Heart right ventricle (tissue), 16 donors: Measurements from ENCODE around the gene HOXC11. TPM values are rescaled to one million over a fixed set of nuclear protein-coding genes. Genes with fewer than 3 reads are reported as not detected.
A peak's percentile ranks its signal among the peaks of the same experiment; 100 is the strongest.

Source experiments
- ATAC-seq, 8 donors: fragments of 200-7000 bp; cut with Tn5 transposase; one replicate each; pipeline ENCODE4 v1.9.1; 2020; ENCODE audit warnings: mild to moderate bottlenecking in 8 of 8, moderate library complexity in 8 of 8, moderate number of reproducible peaks in 1 of 8
- DNase-seq, 2 donors: peaks; one replicate each; pipeline ENCODE4 v3.0.0-alpha.2; 2020
- H3K27ac ChIP-seq, 10 donors: fragments of 200-600 bp; sonication (generic) in 2 of 10; one replicate each; pipeline versions ENCODE4 v1.5.0 to v1.8.0; 2020 to 2022; ENCODE audit warnings: mild to moderate bottlenecking in 3 of 10
- H3K27me3 ChIP-seq, 7 donors: fragments of 200-600 bp; one replicate each; pipeline ENCODE4 v1.8.0; 2021 to 2022; ENCODE audit warnings: mild to moderate bottlenecking in 2 of 7
- H3K36me3 ChIP-seq, 9 donors: fragments of 200-600 bp; sonication (generic) in 1 of 9; one replicate each; pipeline versions ENCODE4 v1.5.0 to v1.8.0; 2020 to 2022; ENCODE audit warnings: mild to moderate bottlenecking in 2 of 9
- H3K4me1 ChIP-seq, 9 donors: fragments of 200-600 bp; sonication (generic) in 1 of 9; one replicate each; pipeline versions ENCODE4 v1.5.0 to v1.8.0; 2020 to 2022; ENCODE audit warnings: mild to moderate bottlenecking in 4 of 9
- H3K4me3 ChIP-seq, 10 donors: fragments of 200-600 bp; sonication (generic) in 2 of 10; one replicate each; pipeline versions ENCODE4 v1.5.0 to v1.8.0; 2020 to 2022; ENCODE audit warnings: mild to moderate bottlenecking in 7 of 10, moderate library complexity in 2 of 10
- H3K9me3 ChIP-seq, 11 donors: fragments of 200-600 bp in 10 of 11; sonication (generic) in 2 of 11; one replicate each; pipeline versions ENCODE4 v1.5.0 to v1.8.0; 2013 to 2022; ENCODE audit warnings: mild to moderate bottlenecking in 2 of 11, control low read depth in 1 of 11, moderate library complexity in 1 of 11
- CTCF ChIP-seq, 9 donors: fragments of 200-600 bp; sonication (generic) in 2 of 9; IDR thresholded peaks; one replicate each; pipeline versions ENCODE4 v1.5.0 to v1.8.0; 2021 to 2022; ENCODE audit warnings: antibody characterized with exemption in 9 of 9, mild to moderate bottlenecking in 5 of 9, moderate library complexity in 1 of 9
- WGBS, 2 donors: extraction: QIAGEN DNeasy Blood & Tissue Kit; methylation state at CpG; one replicate each; pipeline ENCODE4 v1.1.7; 2013; ENCODE audit warnings: inconsistent platforms in 1 of 2; 5-methylcytosine and 5-hydroxymethylcytosine counted together
- intact Hi-C, 10 donors: fragments of 100-400 bp; cut with DNase I; formaldehyde crosslinking; loops; one replicate each; pipeline versions ENCODE4 v1.11.1 to v1.14.2; 2022
- polyA plus RNA-seq, 2 donors: library from polyadenylated mRNA; stranded (reverse); fragments of 200-250 nt; gene quantifications; one replicate each; pipeline ENCODE4 v1.2.3, GENCODE V29; 2013
- total RNA-seq, 10 donors: library from RNA; stranded (reverse); fragmentation: NEBNext Ultra II Directional in 3 of 10; extraction: Animal tissue kit (Norgen Biotek cat#: 25700) in 3 of 10; gene quantifications; one replicate each; pipeline versions ENCODE4 v1.2.1 to v1.2.4, GENCODE V29; 2021 to 2023
- donor health status: Arrhythmogenic right ventricular cardiomyopathy.
- donor health status: ischemic (EF 13 %, LVEDD 7.1; RV severe dilation, severe dysfunction).
- donor health status: healthy with polysubstance abuse.
- donor health status: DM: no; HTN: yes; CAD: no.
- donor health status: DM: no; HTN: no; CAD: no.
- donor health status: ischemic (EF 25% LVEDD 6.9; RV normal size, moderate dysfunction).
- donor health status: ischemic (EF 25% LVEDD 5.7; RV mildly dilated, moderate dysfunction).
- donor health status: healthy.
- donor health status: DM: yes; HTN: yes; CAD: no.
- donor health status: Ischemic cardiomyopathy.
- donor health status: ischemic (EF 35%, LVEDD 5.7; RV mildly dilated, moderate dysfunction).
- donor health status: nonischemic (EF 11% LVEDD 7.7; RV severe dilation, severe dysfunction).
- donor health status: DM: yes; HTN: yes; CAD: no.
- donor health status: PGD.
- donor health status: ischemic (EF 29% LVEDD 5.4; RV normal size, mild dysfunction).
- donor health status: nonischemic (EF 23%, LVEDD 6.1; RV moderate dilation, normal function).

The HOXC11 gene
- total and polyA plus RNA-seq, 12 donors: not detected

- Histone ChIP-seq H3K27ac (no peak overlapping the region), H3K9me3 (no peaks in the 10 kb centered on the region), H3K27me3 (peaks cover 46 to 98% (median 96%) of the 10 kb centered on the region in 7 donors), H3K36me3 (no peaks in the 10 kb centered on the region), H3K4me3 (no peak overlapping the region), H3K4me1 (peaks cover 7 to 27% (median 20%) of the 10 kb centered on the region in 9 donors)
- 12 to 23% methylated on average over 6 of the region's 6 CpGs for WGBS, 2 donors
- TF ChIP-seq CTCF (IDR thresholded peaks at IDR 0.05): no peak
- DNase-seq (no peak), ATAC-seq (no peak)
- intact Hi-C loops: loop anchor here in 1 of 10 donors (10.0 kb wide), 1 partner anchor 342 kb away; no protein-coding TSS in a partner anchor
Observed at GRCh38 chr12:54012631-54013409, 39.9 kb downstream of the HOXC11 start.

- peaks cover 5 to 35% (median 24%) of the 10 kb centered on the region in 9 donors for H3K4me1 ChIP-seq
- WGBS, 2 donors: 3 to 7% methylated on average over 36 of the region's 36 CpGs
- no peak for DNase-seq
Observed at GRCh38 chr12:54014377-54015017, 41.6 kb downstream of the HOXC11 start.

GRCh38 chr12:54015018-54015931 is 42.3 kb downstream of the HOXC11 start:
- Histone ChIP-seq H3K4me1 (peaks cover 5 to 40% (median 29%) of the 10 kb centered on the region in 9 donors), H3K27me3 (peaks cover 33 to 100% (median 97%) of the 10 kb centered on the region in 7 donors), H3K36me3 (no peaks in the 10 kb centered on the region), H3K4me3 (no peak overlapping the region), H3K9me3 (no peaks in the 10 kb centered on the region), H3K27ac (no peak overlapping the region)
- DNase-seq (no peak), ATAC-seq (no peak)
- 10 to 16% methylated on average over 23 of the region's 23 CpGs for WGBS, 2 donors
- intact Hi-C loops: loop anchor here in 1 of 10 donors (10.0 kb wide), 1 partner anchor 340 kb away; no protein-coding TSS in a partner anchor
- TF ChIP-seq CTCF (IDR thresholded peaks at IDR 0.05): no peak

More at GRCh38 chr12:54014377-54015017, 41.6 kb downstream of the HOXC11 start:
- no peak for TF ChIP-seq CTCF (IDR thresholded peaks at IDR 0.05)
- Histone ChIP-seq H3K36me3 (no peaks in the 10 kb centered on the region), H3K9me3 (no peaks in the 10 kb centered on the region), H3K27me3 (peaks cover 41 to 100% (median 98%) of the 10 kb centered on the region in 7 donors), H3K27ac (no peak overlapping the region), H3K4me3 (peak overlapping the region in 1 of 10 donors; percentile 13)
- ATAC-seq: no peak
- intact Hi-C loops: loop anchor here in 1 of 10 donors (10.0 kb wide), 1 partner anchor 340 kb away; no protein-coding TSS in a partner anchor
